ENCODE results near the gene WDR83. TPM values are rescaled to one million over a fixed set of nuclear protein-coding genes. Genes with fewer than 3 reads are reported as not detected.
"Not testable (repeated sequence)": the region's sequence is repeated elsewhere in the genome, so short reads cannot be mapped to it uniquely, and the experiment has no call there.

Gene WDR83
- total RNA-seq, 2 experiments from 2014 or later: 17.5 to 23.2 TPM

DNA sequence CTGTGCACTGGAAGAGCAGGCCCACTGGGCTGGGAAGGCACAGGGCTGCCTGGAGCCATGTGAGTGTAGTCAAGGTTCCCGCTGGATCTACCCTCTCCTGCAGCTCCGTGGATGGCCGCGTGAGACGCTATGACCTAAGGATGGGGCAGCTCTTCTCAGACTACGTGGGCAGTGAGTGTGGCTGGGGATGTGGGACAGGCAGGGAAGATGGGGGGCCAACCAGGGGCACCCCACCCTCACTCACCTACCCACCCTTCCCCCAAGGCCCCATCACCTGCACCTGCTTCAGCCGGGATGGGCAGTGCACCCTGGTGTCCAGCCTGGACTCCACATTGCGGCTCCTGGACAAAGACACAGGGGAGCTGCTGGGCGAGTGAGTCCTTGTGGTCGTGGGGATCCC, 6.1 kb downstream of the WDR83 start:
- DNase-seq: no peak
- POLR2A ChIA-PET: interaction anchor here (0.7 to 2.6 kb wide), 11 partner anchors 9 to 103 kb away, joined by 3 to 17 read pairs (median 4); partner anchors contain the start of genes DHPS, TNPO2 and TRIR
- CTCF ChIA-PET: interaction anchor here (0.9 to 3.5 kb wide), 16 partner anchors 8 to 177 kb away, joined by 3 to 20 read pairs (median 4); partner anchors contain the start of genes DHPS, FBXW9 and TNPO2
- TF ChIP-seq, protein P1, sequence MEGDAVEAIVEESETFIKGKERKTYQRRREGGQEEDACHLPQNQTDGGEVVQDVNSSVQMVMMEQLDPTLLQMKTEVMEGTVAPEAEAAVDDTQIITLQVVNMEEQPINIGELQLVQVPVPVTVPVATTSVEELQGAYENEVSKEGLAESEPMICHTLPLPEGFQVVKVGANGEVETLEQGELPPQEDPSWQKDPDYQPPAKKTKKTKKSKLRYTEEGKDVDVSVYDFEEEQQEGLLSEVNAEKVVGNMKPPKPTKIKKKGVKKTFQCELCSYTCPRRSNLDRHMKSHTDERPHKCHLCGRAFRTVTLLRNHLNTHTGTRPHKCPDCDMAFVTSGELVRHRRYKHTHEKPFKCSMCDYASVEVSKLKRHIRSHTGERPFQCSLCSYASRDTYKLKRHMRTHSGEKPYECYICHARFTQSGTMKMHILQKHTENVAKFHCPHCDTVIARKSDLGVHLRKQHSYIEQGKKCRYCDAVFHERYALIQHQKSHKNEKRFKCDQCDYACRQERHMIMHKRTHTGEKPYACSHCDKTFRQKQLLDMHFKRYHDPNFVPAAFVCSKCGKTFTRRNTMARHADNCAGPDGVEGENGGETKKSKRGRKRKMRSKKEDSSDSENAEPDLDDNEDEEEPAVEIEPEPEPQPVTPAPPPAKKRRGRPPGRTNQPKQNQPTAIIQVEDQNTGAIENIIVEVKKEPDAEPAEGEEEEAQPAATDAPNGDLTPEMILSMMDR (IDR thresholded peaks at IDR 0.05): no peak
- Mint-ChIP-seq H3K36me3 (ENCODE audit: low read depth) (peaks cover 50% of the 10 kb centered on the region), H3K27ac (no peak overlapping the region), H3K9me3 (no peaks in the 10 kb centered on the region), H3K27me3 (no peaks in the 10 kb centered on the region), H3K4me3 (no peak overlapping the region), H3K4me1 (ENCODE audit: low read depth) (peaks cover 32% of the 10 kb centered on the region)
- intact Hi-C loops (cut with micrococcal nuclease): no loop called here
- no peak for ATAC-seq

DNA sequence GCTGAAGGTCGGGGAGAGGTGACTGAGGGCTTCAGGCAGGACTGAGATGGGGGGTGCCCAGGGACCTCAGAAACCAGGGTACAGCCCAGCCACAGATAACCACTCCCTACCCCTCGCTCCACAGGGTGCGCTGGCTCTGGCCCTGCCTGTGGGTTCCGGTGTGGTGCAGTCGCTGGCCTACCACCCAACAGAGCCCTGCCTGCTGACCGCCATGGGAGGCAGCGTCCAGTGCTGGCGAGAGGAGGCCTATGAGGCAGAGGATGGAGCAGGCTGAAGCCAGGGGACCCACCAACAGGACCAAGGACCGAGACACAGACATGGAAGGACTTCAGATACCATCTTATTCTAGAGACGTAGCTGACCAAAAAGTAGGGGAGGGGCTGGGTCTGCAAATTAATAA, 8.8 kb downstream of the WDR83 start:
- ChIA-PET CTCF (interaction anchor here (1.1 to 2.1 kb wide), 2 partner anchors 9 to 32 kb away, joined by 3 to 7 read pairs; partner anchors contain the start of genes MAN2B1 and WDR83), POLR2A (interaction anchor here (1.0 kb wide), 1 partner anchor 9 kb away, joined by 3 read pairs; the partner anchor contains the start of genes MAN2B1 and WDR83)
- Mint-ChIP-seq H3K36me3 (ENCODE audit: low read depth) (peaks cover 48% of the 10 kb centered on the region), H3K27ac (no peak overlapping the region), H3K27me3 (no peaks in the 10 kb centered on the region), H3K9me3 (no peaks in the 10 kb centered on the region), H3K4me1 (ENCODE audit: low read depth) (peaks cover 31% of the 10 kb centered on the region), H3K4me3 (no peak overlapping the region)
- ATAC-seq (no peak), DNase-seq (no peak)
- TF ChIP-seq, protein P1 (IDR thresholded peaks at IDR 0.05): no peak
- intact Hi-C loops (cut with micrococcal nuclease): no loop called here

DNA sequence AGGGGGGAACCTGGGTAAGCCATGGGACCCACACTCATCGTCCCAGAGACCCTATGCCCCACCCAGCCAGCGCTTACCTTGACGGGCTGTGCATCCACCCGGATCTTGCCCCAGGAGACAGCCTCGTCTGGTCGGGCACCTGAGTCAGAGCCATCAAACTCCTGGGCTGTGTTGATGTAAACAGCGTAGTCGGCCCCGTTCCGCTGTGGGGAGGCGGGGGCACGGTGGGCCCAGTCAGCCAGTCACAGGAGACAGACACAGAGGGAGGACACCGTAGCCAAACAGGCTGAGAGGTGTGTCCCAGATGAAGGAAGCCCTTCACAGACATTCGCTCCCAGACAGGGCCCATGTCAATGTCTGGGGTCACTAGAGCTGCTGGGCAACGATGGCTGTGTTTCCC, 9.3 kb downstream of the WDR83 start:
- Mint-ChIP-seq H3K36me3 (ENCODE audit: low read depth) (peaks cover 47% of the 10 kb centered on the region), H3K9me3 (no peaks in the 10 kb centered on the region), H3K4me3 (no peak overlapping the region), H3K4me1 (ENCODE audit: low read depth) (peaks cover 27% of the 10 kb centered on the region), H3K27ac (no peak overlapping the region), H3K27me3 (no peaks in the 10 kb centered on the region)
- TF ChIP-seq, protein P1 (IDR thresholded peaks at IDR 0.05): no peak
- CTCF ChIA-PET: interaction anchor here (0.6 to 2.1 kb wide), 9 partner anchors 10 to 172 kb away, joined by 3 to 10 read pairs (median 3); partner anchors contain the start of genes MAN2B1, WDR83, ZNF490 and ZNF791
- intact Hi-C loops (cut with micrococcal nuclease): no loop called here
- POLR2A ChIA-PET: interaction anchor here (1.6 to 4.5 kb wide), 3 partner anchors 7 to 20 kb away, joined by 5 to 29 read pairs (median 14); partner anchors contain the start of gene FBXW9
- ATAC-seq (no peak), DNase-seq (no peak)

DNA sequence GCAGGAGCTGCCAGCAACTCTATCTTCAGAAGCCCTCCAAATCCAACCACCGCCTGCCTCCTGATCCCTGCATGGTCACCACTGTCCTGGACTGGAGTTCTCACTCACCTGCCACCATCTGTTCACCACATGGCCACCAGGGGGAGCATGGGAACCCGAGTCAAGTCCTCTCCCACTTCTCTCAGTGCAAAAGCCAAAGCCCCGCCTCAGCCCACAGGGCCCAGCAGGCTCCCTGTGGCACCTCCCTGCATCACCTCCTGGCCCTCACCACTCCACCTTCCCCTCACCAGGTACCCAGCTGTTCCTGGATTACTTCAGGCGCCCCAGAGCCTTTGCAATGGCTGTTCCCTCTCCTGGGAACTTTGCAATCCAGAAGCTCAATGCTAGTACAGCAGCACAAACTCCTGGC, 9.8 kb downstream of the WDR83 start:
- Mint-ChIP-seq H3K27me3 (no peaks in the 10 kb centered on the region), H3K4me1 (ENCODE audit: low read depth) (peaks cover 30% of the 10 kb centered on the region), H3K9me3 (no peaks in the 10 kb centered on the region), H3K27ac (peak overlapping the region; percentile 25), H3K4me3 (no peak overlapping the region), H3K36me3 (ENCODE audit: low read depth) (peaks cover 50% of the 10 kb centered on the region)
- DNase-seq (peak; percentile 94), ATAC-seq (peak; percentile 48)
- ChIA-PET CTCF (interaction anchor here (0.6 to 2.5 kb wide), 14 partner anchors 10 to 171 kb away, joined by 3 to 10 read pairs (median 4); partner anchors contain the start of genes MAN2B1, THSD8, WDR83 and ZNF490), POLR2A (interaction anchor here (0.9 to 4.5 kb wide), 4 partner anchors 7 to 73 kb away, joined by 3 to 29 read pairs (median 10); partner anchors contain the start of gene FBXW9)
- intact Hi-C loops (cut with micrococcal nuclease): no loop called here
- TF ChIP-seq, protein P1 (IDR thresholded peaks at IDR 0.05): peak; percentile 81

DNA sequence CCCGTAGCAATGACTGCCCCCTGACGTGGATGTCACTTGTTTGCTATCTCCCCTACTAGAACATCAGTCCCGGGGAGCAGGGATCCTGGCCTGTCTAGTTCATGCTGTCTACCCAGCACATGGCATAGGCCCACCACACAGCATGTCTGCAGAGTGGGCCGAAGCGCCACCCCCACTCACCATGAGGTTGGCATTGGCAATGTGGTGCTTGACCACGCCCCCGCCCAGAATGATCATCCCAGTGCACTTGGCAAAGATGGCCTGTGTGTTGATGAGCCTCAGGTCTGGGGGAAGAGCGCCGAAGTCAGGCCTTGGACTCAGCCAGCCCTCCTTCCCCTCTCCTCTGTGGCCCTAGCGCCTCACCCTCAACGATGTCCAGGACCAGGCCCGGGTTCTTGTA, 10.3 kb downstream of the WDR83 start:
- no peak for DNase-seq
- H3K9me3 Mint-ChIP-seq: no peaks in the 10 kb centered on the region
- peaks cover 49% of the 10 kb centered on the region for H3K36me3 Mint-ChIP-seq (ENCODE audit: low read depth)
- CTCF ChIA-PET: interaction anchor here (0.7 to 2.5 kb wide), 13 partner anchors 11 to 171 kb away, joined by 3 to 10 read pairs (median 5); partner anchors contain the start of genes MAN2B1, THSD8, WDR83 and ZNF490
- no peak overlapping the region for H3K4me3 Mint-ChIP-seq
- no peak overlapping the region for H3K27ac Mint-ChIP-seq
- POLR2A ChIA-PET: interaction anchor here (0.9 to 4.5 kb wide), 4 partner anchors 8 to 74 kb away, joined by 3 to 29 read pairs (median 10); partner anchors contain the start of gene FBXW9
- peaks cover 28% of the 10 kb centered on the region for H3K4me1 Mint-ChIP-seq (ENCODE audit: low read depth)
- intact Hi-C loops (cut with micrococcal nuclease): no loop called here
- no peak for ATAC-seq
- TF ChIP-seq, protein P1 (IDR thresholded peaks at IDR 0.05): no peak
- H3K27me3 Mint-ChIP-seq: no peaks in the 10 kb centered on the region

DNA sequence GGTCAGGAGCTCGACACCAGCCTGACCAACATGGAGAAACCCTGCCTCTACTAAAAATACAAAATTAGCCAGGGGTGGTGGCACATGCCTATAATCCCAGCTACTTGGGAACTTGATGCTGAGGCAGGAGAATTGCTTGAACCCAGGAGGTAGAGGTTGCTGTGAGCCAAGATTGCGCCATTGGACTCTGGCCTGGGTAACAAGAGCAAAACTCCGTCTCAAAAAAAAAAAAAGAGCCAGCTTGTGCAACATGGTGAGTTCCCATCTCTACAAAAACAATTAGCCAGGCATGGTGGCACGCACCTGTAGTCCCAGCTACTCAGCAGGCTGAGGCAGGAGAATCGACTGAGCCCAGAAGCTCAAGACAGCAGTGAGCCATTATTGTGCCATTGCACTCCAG, 11.4 kb downstream of the WDR83 start:
- Mint-ChIP-seq H3K4me1 (ENCODE audit: low read depth) (peaks cover 26% of the 10 kb centered on the region), H3K36me3 (ENCODE audit: low read depth) (peaks cover 45% of the 10 kb centered on the region)
- ChIA-PET POLR2A (interaction anchor here (1.0 to 4.5 kb wide), 3 partner anchors 9 to 76 kb away, joined by 3 to 29 read pairs (median 14); partner anchors contain the start of gene FBXW9), CTCF (interaction anchor here (0.9 to 3.0 kb wide), 6 partner anchors 8 to 170 kb away, joined by 3 to 10 read pairs (median 4); no protein-coding TSS in a partner anchor)
- H3K9me3 Mint-ChIP-seq; intact Hi-C loops (cut with micrococcal nuclease); H3K27ac Mint-ChIP-seq; H3K4me3 Mint-ChIP-seq; H3K27me3 Mint-ChIP-seq; DNase-seq; ATAC-seq: not testable (repeated sequence)
